ENCODE measurements around the gene AIG1. TPM values are rescaled to one million over a fixed set of nuclear protein-coding genes. Genes with fewer than 3 reads are reported as not detected.

Gene AIG1
- polyA plus RNA-seq, 1 of the 3 experiments (the other 2 are of a cell fraction), result 36.8 TPM

DNA sequence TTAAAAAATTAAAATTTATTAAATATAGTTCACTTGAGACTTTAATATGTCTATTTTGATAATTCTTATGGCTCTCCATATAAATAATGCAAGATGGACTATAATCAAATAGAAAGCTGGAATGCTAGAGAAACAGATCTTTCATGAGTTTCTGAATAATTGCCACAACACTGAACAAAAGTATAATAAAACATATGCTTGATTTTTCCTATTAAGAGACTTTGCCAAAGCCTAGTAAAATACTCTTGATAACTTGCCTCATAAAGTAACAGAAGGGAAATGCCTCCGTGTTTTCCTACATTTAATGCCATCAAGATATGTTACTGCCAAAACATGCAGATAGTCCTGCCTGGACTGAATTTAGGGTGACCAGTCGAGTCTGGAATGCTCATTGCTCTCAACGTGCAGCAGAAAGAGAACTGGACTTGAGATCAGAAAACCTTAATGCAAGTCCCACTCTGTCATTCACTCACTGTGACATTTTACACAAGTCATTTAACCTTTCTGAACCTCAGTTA is 153.2 kb downstream of the AIG1 start:
- ChIA-PET POLR2A (no interaction called here), CTCF (interaction anchor here (1.1 to 1.3 kb wide), 2 partner anchors 10 to 213 kb away, joined by 3 to 4 read pairs; no protein-coding TSS in a partner anchor)
- Histone ChIP-seq H3K9me2 (no peaks in the 10 kb centered on the region), H3K4me3 (ENCODE audit: low read depth in 2 of 2, low read length in 1 of 2) (no peak overlapping the region), H3K27ac (ENCODE audit: low read depth in 2 of 2, low read length in 1 of 2) (no peak overlapping the region), H3K27me3 (ENCODE audit: insufficient read depth) (no peaks in the 10 kb centered on the region), H3K9ac (no peak overlapping the region), H3K4me2 (no peak overlapping the region), H3K4me1 (ENCODE audit: control insufficient read depth in 1 of 2, insufficient read depth in 2 of 2, low read depth in 1 of 2, low read length in 1 of 2) (no peaks in the 10 kb centered on the region; a peak in 1 of 4 replicates), H2AFZ (ENCODE audit: low read depth) (no peak overlapping the region), H3K79me2 (ENCODE audit: insufficient read depth) (no peaks in the 10 kb centered on the region), H4K20me1 (ENCODE audit: insufficient read depth) (no peaks in the 10 kb centered on the region), H3K36me3 (replicated peaks in 1 of 2; ENCODE audit: control insufficient read depth in 1 of 2, insufficient read depth in 2 of 2, low read length in 1 of 2) (no peaks in the 10 kb centered on the region), H3K9me3 (no peaks in the 10 kb centered on the region), H3F3A (replicated peaks; ENCODE audit: insufficient read depth) (no peaks in the 10 kb centered on the region)
- 93% methylated on average over 3 of the region's 3 CpGs for WGBS (ENCODE audit: low lambda C conversion rate)
- TF ChIP-seq, protein P1, sequence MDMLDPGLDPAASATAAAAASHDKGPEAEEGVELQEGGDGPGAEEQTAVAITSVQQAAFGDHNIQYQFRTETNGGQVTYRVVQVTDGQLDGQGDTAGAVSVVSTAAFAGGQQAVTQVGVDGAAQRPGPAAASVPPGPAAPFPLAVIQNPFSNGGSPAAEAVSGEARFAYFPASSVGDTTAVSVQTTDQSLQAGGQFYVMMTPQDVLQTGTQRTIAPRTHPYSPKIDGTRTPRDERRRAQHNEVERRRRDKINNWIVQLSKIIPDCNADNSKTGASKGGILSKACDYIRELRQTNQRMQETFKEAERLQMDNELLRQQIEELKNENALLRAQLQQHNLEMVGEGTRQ (IDR thresholded peaks at IDR 0.05; ENCODE audit: borderline replicate concordance, low read depth, low read length), result no peak
- no peak for TF ChIP-seq SMC3 (IDR thresholded peaks at IDR 0.05; ENCODE audit: low read depth, low read length)
- no peak for DNase-seq

DNA sequence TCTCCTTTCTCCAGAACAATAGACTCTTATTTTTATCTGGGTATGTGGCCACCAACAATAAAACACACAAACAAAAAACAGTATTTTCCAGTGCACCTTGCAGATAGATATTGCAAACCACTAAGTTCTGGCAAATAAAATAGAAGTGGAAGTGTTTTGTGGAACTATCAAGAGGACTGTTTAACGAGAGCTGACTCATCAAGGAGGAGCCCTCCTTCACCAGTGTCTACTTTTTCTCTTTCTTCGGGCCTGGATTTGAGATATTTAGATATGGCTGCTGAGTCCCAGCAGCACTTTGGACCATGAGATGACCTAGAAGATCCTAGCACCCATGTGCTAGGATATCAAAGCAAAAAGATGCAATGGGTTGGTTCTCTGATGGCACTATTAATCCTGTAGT is 154.7 kb downstream of the AIG1 start:
- ChIA-PET CTCF (no interaction called here), POLR2A (no interaction called here)
- Histone ChIP-seq H3F3A (replicated peaks; ENCODE audit: insufficient read depth) (no peaks in the 10 kb centered on the region), H3K4me2 (no peak overlapping the region), H3K4me3 (ENCODE audit: low read depth in 2 of 2, low read length in 1 of 2) (no peak overlapping the region), H3K36me3 (replicated peaks in 1 of 2; ENCODE audit: control insufficient read depth in 1 of 2, insufficient read depth in 2 of 2, low read length in 1 of 2) (no peaks in the 10 kb centered on the region), H3K9ac (no peak overlapping the region), H3K9me3 (no peaks in the 10 kb centered on the region), H3K27me3 (ENCODE audit: insufficient read depth) (no peaks in the 10 kb centered on the region), H4K20me1 (ENCODE audit: insufficient read depth) (no peaks in the 10 kb centered on the region), H3K9me2 (no peaks in the 10 kb centered on the region), H2AFZ (ENCODE audit: low read depth) (no peak overlapping the region), H3K27ac (ENCODE audit: low read depth in 2 of 2, low read length in 1 of 2) (no peak overlapping the region), H3K4me1 (ENCODE audit: control insufficient read depth in 1 of 2, insufficient read depth in 2 of 2, low read depth in 1 of 2, low read length in 1 of 2) (peaks cover 0 to 4% of the 10 kb centered on the region in 2 experiments; a peak in 1 of 4 replicates), H3K79me2 (ENCODE audit: insufficient read depth) (no peaks in the 10 kb centered on the region)
- no peak for DNase-seq
- 80% methylated on average over 2 of the region's 2 CpGs for WGBS (ENCODE audit: low lambda C conversion rate)
- TF ChIP-seq, protein P2, sequence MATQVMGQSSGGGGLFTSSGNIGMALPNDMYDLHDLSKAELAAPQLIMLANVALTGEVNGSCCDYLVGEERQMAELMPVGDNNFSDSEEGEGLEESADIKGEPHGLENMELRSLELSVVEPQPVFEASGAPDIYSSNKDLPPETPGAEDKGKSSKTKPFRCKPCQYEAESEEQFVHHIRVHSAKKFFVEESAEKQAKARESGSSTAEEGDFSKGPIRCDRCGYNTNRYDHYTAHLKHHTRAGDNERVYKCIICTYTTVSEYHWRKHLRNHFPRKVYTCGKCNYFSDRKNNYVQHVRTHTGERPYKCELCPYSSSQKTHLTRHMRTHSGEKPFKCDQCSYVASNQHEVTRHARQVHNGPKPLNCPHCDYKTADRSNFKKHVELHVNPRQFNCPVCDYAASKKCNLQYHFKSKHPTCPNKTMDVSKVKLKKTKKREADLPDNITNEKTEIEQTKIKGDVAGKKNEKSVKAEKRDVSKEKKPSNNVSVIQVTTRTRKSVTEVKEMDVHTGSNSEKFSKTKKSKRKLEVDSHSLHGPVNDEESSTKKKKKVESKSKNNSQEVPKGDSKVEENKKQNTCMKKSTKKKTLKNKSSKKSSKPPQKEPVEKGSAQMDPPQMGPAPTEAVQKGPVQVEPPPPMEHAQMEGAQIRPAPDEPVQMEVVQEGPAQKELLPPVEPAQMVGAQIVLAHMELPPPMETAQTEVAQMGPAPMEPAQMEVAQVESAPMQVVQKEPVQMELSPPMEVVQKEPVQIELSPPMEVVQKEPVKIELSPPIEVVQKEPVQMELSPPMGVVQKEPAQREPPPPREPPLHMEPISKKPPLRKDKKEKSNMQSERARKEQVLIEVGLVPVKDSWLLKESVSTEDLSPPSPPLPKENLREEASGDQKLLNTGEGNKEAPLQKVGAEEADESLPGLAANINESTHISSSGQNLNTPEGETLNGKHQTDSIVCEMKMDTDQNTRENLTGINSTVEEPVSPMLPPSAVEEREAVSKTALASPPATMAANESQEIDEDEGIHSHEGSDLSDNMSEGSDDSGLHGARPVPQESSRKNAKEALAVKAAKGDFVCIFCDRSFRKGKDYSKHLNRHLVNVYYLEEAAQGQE (IDR thresholded peaks at IDR 0.05; ENCODE audit: low read depth, low read length), result no peak

DNA sequence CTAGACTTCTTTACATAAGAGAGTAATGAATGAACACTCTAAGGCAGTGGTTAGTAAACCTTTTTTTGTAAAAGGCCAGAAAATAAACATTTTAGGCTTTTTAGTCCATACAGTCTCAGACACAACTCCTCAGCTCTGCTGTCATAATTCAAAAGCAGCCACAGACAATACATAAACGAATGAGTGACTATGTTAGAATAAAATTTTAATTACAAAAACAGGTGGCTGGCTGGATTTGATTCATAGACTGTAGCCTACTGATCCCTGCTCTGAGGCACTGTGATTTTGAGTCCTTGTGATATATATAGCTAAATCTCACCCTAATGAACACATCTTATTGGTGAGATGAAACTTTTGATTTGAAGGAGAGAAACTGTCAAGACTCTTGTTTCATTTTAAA is 155.1 kb downstream of the AIG1 start:
- Histone ChIP-seq H3K36me3 (replicated peaks in 1 of 2; ENCODE audit: control insufficient read depth in 1 of 2, insufficient read depth in 2 of 2, low read length in 1 of 2) (no peaks in the 10 kb centered on the region), H3K9me2 (no peaks in the 10 kb centered on the region), H2AFZ (ENCODE audit: low read depth) (no peak overlapping the region), H3K9me3 (no peaks in the 10 kb centered on the region), H3K4me2 (no peak overlapping the region), H3K4me3 (ENCODE audit: low read depth in 2 of 2, low read length in 1 of 2) (no peak overlapping the region), H3K9ac (no peak overlapping the region), H3K27me3 (ENCODE audit: insufficient read depth) (no peaks in the 10 kb centered on the region), H3K79me2 (ENCODE audit: insufficient read depth) (no peaks in the 10 kb centered on the region), H4K20me1 (ENCODE audit: insufficient read depth) (no peaks in the 10 kb centered on the region), H3K4me1 (ENCODE audit: control insufficient read depth in 1 of 2, insufficient read depth in 2 of 2, low read depth in 1 of 2, low read length in 1 of 2) (peaks cover 0 to 4% of the 10 kb centered on the region in 2 experiments; a peak in 1 of 4 replicates), H3K27ac (ENCODE audit: low read depth in 2 of 2, low read length in 1 of 2) (no peak overlapping the region), H3F3A (replicated peaks; ENCODE audit: insufficient read depth) (no peaks in the 10 kb centered on the region)
- WGBS (ENCODE audit: low lambda C conversion rate), result 29% methylated on average over 1 of the region's 1 CpG
- ChIA-PET CTCF (no interaction called here), POLR2A (no interaction called here)
- DNase-seq, result no peak
- TF ChIP-seq CHD2 (IDR thresholded peaks at IDR 0.05; ENCODE audit: low read length, partially characterized antibody) (no peak), TEAD4 (IDR thresholded peaks at IDR 0.05; ENCODE audit: borderline replicate concordance, insufficient read depth) (no peak), MEF2A (IDR thresholded peaks at IDR 0.05; ENCODE audit: borderline replicate concordance, low read depth) (no peak)
- TF ChIP-seq, protein P3, sequence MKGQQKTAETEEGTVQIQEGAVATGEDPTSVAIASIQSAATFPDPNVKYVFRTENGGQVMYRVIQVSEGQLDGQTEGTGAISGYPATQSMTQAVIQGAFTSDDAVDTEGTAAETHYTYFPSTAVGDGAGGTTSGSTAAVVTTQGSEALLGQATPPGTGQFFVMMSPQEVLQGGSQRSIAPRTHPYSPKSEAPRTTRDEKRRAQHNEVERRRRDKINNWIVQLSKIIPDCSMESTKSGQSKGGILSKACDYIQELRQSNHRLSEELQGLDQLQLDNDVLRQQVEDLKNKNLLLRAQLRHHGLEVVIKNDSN (IDR thresholded peaks at IDR 0.05; ENCODE audit: borderline replicate concordance, low read depth), result no peak
- TF ChIP-seq, protein P2 (IDR thresholded peaks at IDR 0.05; ENCODE audit: low read depth, low read length), result no peak
- TF ChIP-seq, protein P4, sequence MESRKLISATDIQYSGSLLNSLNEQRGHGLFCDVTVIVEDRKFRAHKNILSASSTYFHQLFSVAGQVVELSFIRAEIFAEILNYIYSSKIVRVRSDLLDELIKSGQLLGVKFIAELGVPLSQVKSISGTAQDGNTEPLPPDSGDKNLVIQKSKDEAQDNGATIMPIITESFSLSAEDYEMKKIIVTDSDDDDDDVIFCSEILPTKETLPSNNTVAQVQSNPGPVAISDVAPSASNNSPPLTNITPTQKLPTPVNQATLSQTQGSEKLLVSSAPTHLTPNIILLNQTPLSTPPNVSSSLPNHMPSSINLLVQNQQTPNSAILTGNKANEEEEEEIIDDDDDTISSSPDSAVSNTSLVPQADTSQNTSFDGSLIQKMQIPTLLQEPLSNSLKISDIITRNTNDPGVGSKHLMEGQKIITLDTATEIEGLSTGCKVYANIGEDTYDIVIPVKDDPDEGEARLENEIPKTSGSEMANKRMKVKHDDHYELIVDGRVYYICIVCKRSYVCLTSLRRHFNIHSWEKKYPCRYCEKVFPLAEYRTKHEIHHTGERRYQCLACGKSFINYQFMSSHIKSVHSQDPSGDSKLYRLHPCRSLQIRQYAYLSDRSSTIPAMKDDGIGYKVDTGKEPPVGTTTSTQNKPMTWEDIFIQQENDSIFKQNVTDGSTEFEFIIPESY (IDR thresholded peaks at IDR 0.05; ENCODE audit: borderline replicate concordance, low read depth), result no peak
